EL (cell line): Measurements from ENCODE around the gene VAV1.
"Not testable (repeated sequence)": the region's sequence is repeated elsewhere in the genome, so short reads cannot be mapped to it uniquely, and the experiment has no call there.

Source experiments
- DNase-seq: peaks from one replicate; pipeline ENCODE4 v3.0.0-alpha.2; 2016

Gene VAV1

GRCh38 chr19:6760606-6761005 lies 11.9 kb upstream of the VAV1 start:
- DNase-seq, result no peak

- no peak for DNase-seq
Observed at GRCh38 chr19:6761053-6761676, 11.3 kb upstream of the VAV1 start.

GRCh38 chr19:6762253-6762797 lies 10.2 kb upstream of the VAV1 start:
- not testable (repeated sequence) for DNase-seq

- peak; percentile 34 for DNase-seq
Observed at GRCh38 chr19:6765738-6766356, 6.7 kb upstream of the VAV1 start.

GRCh38 chr19:6766357-6767080 lies 6.0 kb upstream of the VAV1 start:
- DNase-seq, result no peak

GRCh38 chr19:6767081-6767356 lies 5.5 kb upstream of the VAV1 start:
- no peak for DNase-seq

- DNase-seq, result peak; percentile 29
Observed at GRCh38 chr19:6767357-6768235, 4.9 kb upstream of the VAV1 start, which contains the start of gene SH2D3A. SH2D3A (minus strand) TSS chr19:6767435; CDS start chr19:6763748, 3,687 bp downstream.

GRCh38 chr19:6768236-6768785 lies 4.2 kb upstream of the VAV1 start:
- no peak for DNase-seq

GRCh38 chr19:6769006-6769619 lies 3.4 kb upstream of the VAV1 start:
- peak; percentile 33 for DNase-seq

- not testable (repeated sequence) for DNase-seq
Observed at GRCh38 chr19:6771648-6772027, 870 bp upstream of the VAV1 start.

- DNase-seq, result no peak
Observed at GRCh38 chr19:6772866-6773322, 386 bp downstream of the VAV1 start.

- DNase-seq, result no peak
Observed at GRCh38 chr19:6773323-6773931, 919 bp downstream of the VAV1 start.

- DNase-seq, result no peak
Observed at GRCh38 chr19:6774821-6775707, 2.6 kb downstream of the VAV1 start.

- DNase-seq, result not testable (repeated sequence)
Observed at GRCh38 chr19:6776045-6776444, 3.5 kb downstream of the VAV1 start.

- no peak for DNase-seq
Observed at GRCh38 chr19:6776999-6777398, 4.5 kb downstream of the VAV1 start.

GRCh38 chr19:6777434-6777833 lies 4.9 kb downstream of the VAV1 start:
- DNase-seq, result no peak

- DNase-seq, result no peak
Observed at GRCh38 chr19:6778386-6778785, 5.9 kb downstream of the VAV1 start.

- DNase-seq, result no peak
Observed at GRCh38 chr19:6779206-6779605, 6.7 kb downstream of the VAV1 start.

GRCh38 chr19:6787393-6787792 lies 14.9 kb downstream of the VAV1 start:
- DNase-seq, result no peak

- no peak for DNase-seq
Observed at GRCh38 chr19:6788896-6789295, 16.4 kb downstream of the VAV1 start.
